Muscle of arm (tissue), 12 donors: ENCODE measurements around the gene GPC1. TPM values are rescaled to one million over a fixed set of nuclear protein-coding genes. Genes with fewer than 3 reads are reported as not detected.

Experiments
- DNase-seq: peaks from one replicate; pipeline ENCODE4 v3.0.0-alpha.2; 2013
- polyA plus RNA-seq, 12 donors: library from polyadenylated mRNA; unstranded; fragments of 120-200 nt; gene quantifications; one replicate each; pipeline ENCODE4 v1.2.1, GENCODE V29; 2013; ENCODE audit not compliant: insufficient read length in 12 of 12

GPC1 gene
- polyA plus RNA-seq, 12 donors = 67.3 to 145 (median 81.0) TPM; not detected in 1

- no peak for DNase-seq
Observed at GRCh38 chr2:240395896-240396622, 39.4 kb upstream of the GPC1 start.

- no peak for DNase-seq
Observed at GRCh38 chr2:240396623-240397541, 38.6 kb upstream of the GPC1 start.

- no peak for DNase-seq
Observed at GRCh38 chr2:240397542-240397916, 37.9 kb upstream of the GPC1 start.

GRCh38 chr2:240397924-240398645 is 37.4 kb upstream of the GPC1 start:
- DNase-seq = peak; percentile 57

- no peak for DNase-seq
Observed at GRCh38 chr2:240398661-240399267, 36.7 kb upstream of the GPC1 start.

- no peak for DNase-seq
Observed at GRCh38 chr2:240399419-240400324, 35.8 kb upstream of the GPC1 start.

- no peak for DNase-seq
Observed at GRCh38 chr2:240400371-240401161, 34.9 kb upstream of the GPC1 start.

- no peak for DNase-seq
Observed at GRCh38 chr2:240401308-240401707, 34.2 kb upstream of the GPC1 start.

- DNase-seq = no peak
Observed at GRCh38 chr2:240401781-240402551, 33.5 kb upstream of the GPC1 start.

- no peak for DNase-seq
Observed at GRCh38 chr2:240402566-240403272, 32.7 kb upstream of the GPC1 start.

GRCh38 chr2:240403396-240404104 is 31.9 kb upstream of the GPC1 start:
- DNase-seq = no peak

GRCh38 chr2:240404174-240404852 is 31.1 kb upstream of the GPC1 start:
- no peak for DNase-seq

GRCh38 chr2:240405133-240405532 is 30.3 kb upstream of the GPC1 start:
- DNase-seq = no peak

- DNase-seq = no peak
Observed at GRCh38 chr2:240405684-240406313, 29.7 kb upstream of the GPC1 start.

- DNase-seq = no peak
Observed at GRCh38 chr2:240407090-240407489, 28.4 kb upstream of the GPC1 start.

- DNase-seq = no peak
Observed at GRCh38 chr2:240410004-240410403, 25.5 kb upstream of the GPC1 start.

- no peak for DNase-seq
Observed at GRCh38 chr2:240410808-240411207, 24.7 kb upstream of the GPC1 start.
